CD4-positive, alpha-beta T cell treated with Interleukin-2 at 100 ng/mL for 4 hours (primary cell): Measurements from ENCODE around the gene PRKAG1.

Experiments used
- DNase-seq: peaks from one replicate; pipeline ENCODE4 v3.0.0-alpha.2; 2020; ENCODE audit warnings: low spot score

Gene PRKAG1

GRCh38 chr12:48966177-48966895 lies 52.2 kb downstream of the PRKAG1 start:
- DNase-seq, result no peak

GRCh38 chr12:48965298-48965838 lies 53.2 kb downstream of the PRKAG1 start:
- no peak for DNase-seq

DNA sequence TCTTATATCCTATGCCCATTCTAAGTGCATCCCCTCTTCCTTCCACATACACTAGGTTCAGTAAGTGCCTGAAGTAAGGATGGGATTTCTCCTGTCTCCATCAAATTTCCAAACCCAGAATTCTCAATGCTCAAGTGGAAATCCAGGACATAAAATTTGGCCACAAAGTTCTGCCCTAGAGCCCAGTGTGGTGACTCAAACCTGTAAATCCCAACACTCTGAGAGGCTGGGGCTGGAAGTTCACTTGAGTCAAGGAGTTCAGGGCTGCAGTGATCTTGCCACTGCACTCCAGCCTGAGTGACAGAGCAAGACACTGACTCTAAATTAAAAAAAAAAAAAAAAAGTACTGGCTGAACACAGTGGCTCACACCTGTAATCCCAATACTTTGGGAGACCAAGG lies 56.8 kb downstream of the PRKAG1 start:
- DNase-seq, result no peak

DNA sequence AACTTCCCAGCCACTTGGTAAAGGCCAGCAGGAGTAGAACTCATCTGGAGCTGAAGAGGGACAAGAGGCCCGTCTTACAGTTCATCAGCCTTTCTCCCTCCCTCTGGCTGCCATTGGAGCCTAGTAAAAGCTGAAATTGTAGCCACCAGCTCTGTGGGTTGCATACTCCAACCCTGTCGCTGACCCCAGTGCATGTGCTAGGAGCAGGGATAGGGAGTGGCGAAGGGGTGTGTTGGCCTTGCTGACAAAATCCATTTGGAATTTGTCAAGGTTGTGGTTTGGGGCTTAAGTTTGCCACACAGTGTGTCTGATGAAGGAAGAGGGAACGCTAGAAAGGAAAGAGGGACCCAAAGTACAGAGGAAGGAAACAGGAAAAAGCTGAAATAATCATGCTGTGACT lies 57.2 kb downstream of the PRKAG1 start:
- DNase-seq, result no peak

- DNase-seq, result no peak
These were observed 57.7 kb downstream of the PRKAG1 start for GRCh38 chr12:48960834-48961233.

- no peak for DNase-seq
These were observed 60.6 kb downstream of the PRKAG1 start for GRCh38 chr12:48958049-48958388.

- peak; percentile 93 for DNase-seq
These were observed 61.2 kb downstream of the PRKAG1 start, which contains the start of gene ARF3 for GRCh38 chr12:48957141-48958048. Gene ARF3, minus strand, starts transcription at chr12:48957487. Its CDS starts 16,392 bp downstream, at chr12:48941095.

DNA sequence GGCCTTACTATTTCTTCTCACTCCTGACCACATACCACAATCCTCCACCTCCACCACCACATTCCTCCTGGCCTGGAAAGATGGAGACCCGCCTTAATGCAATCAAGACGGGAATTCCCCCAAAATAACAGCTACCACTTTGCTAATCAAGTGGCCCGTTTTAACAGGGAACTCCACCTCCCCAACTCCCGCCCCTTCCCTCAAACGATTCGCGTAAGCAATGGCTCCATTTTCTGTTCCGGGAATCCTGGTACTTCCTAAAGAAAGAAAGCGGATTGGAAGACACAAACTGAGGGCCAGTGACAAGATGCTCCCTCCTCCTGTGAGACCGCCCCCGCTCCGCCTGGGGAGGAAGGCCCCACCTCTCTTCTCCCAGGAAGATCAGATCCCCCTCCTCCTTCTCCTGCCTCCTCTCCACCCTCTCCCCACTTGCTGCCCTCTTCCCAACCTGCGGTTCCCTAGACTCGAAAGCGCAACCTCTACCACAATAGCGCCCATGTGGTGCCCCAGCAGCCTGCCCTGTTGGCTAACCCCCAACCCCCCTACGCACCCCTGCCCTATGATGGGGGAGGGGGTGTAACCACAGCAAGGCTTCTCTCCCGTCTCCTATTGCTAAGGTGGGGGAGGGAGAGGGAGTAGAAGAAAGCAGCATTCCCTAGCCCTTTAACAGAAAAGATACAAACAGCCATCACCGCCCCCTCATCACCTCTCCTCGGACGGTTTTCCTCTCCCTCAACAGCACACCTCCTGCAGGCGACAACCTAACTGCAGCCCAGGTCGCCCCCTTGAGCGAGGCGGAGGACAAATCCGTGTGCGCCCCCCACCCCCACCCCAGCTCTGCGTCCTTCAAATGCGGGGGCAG lies 62.1 kb downstream of the PRKAG1 start:
- no peak for DNase-seq

- DNase-seq, result no peak
These were observed 63.6 kb downstream of the PRKAG1 start for GRCh38 chr12:48954841-48955501.

DNA sequence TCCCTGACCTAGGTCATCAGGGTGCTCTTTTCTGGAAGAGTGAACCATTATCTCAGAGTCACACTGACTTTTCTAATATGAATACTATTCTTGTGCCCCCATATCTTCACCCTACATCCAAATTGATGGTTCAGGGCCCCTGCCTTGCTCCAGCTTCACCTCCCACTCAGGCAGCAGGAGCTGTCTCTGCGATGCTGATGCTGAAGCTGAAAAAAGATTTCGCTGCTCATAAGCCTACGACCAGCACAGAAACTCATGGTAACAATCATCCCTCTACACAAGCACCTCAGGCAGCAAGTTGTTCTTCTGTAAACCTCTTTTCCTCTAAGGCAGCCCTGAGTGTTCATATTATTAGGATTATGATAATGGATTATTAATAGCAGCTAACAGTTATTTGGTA lies 64.5 kb downstream of the PRKAG1 start:
- no peak for DNase-seq

GRCh38 chr12:48952691-48953090 lies 65.9 kb downstream of the PRKAG1 start:
- no peak for DNase-seq
